Stimulated activated CD8-positive, alpha-beta memory T cell treated with anti-CD3 and anti-CD28 coated beads, Interleukin-12 subunit alpha, Interleukin-12 subunit beta, amount 100 ng/mL, for 1 hour (primary cell): ENCODE measurements around the gene ARHGEF39.
"Not testable (repeated sequence)": the region's sequence is repeated elsewhere in the genome, so short reads cannot be mapped to it uniquely, and the experiment has no call there.

Experiments used
- DNase-seq: peaks from one replicate; pipeline ENCODE4 v3.0.0-alpha.2; 2020; ENCODE audit warnings: low read depth

ARHGEF39 gene

GRCh38 chr9:35650341-35651158, 14.4 kb downstream of the ARHGEF39 start, which contains the start of gene SIT1:
SIT1 (minus strand) TSS chr9:35650931; CDS start chr9:35650853, 78 bp downstream.
- no peak for DNase-seq

GRCh38 chr9:35649431-35650340, 15.3 kb downstream of the ARHGEF39 start:
- DNase-seq: no peak

GRCh38 chr9:35646533-35647265, 18.3 kb downstream of the ARHGEF39 start:
- DNase-seq: peak; percentile 83

GRCh38 chr9:35646153-35646532, 18.9 kb downstream of the ARHGEF39 start:
- DNase-seq: no peak

- not testable (repeated sequence) for DNase-seq
Observed at GRCh38 chr9:35645736-35646135, 19.3 kb downstream of the ARHGEF39 start.

- no peak for DNase-seq
Observed at GRCh38 chr9:35643046-35643445, 21.9 kb downstream of the ARHGEF39 start.

- DNase-seq: not testable (repeated sequence)
Observed at GRCh38 chr9:35641478-35641877, 23.5 kb downstream of the ARHGEF39 start.

- DNase-seq: not testable (repeated sequence)
Observed at GRCh38 chr9:35640431-35640830, 24.6 kb downstream of the ARHGEF39 start.

GRCh38 chr9:35639631-35640030, 25.4 kb downstream of the ARHGEF39 start:
- DNase-seq: no peak

GRCh38 chr9:35639225-35639624, 25.8 kb downstream of the ARHGEF39 start:
- DNase-seq: not testable (repeated sequence)

GRCh38 chr9:35638751-35639150, 26.2 kb downstream of the ARHGEF39 start:
- not testable (repeated sequence) for DNase-seq

GRCh38 chr9:35637427-35637955, 27.5 kb downstream of the ARHGEF39 start:
- DNase-seq: not testable (repeated sequence)

GRCh38 chr9:35636877-35637246, 28.1 kb downstream of the ARHGEF39 start:
- not testable (repeated sequence) for DNase-seq

- DNase-seq: no peak
Observed at GRCh38 chr9:35636135-35636876, 28.7 kb downstream of the ARHGEF39 start.

GRCh38 chr9:35635730-35636129, 29.3 kb downstream of the ARHGEF39 start:
- no peak for DNase-seq

- no peak for DNase-seq
Observed at GRCh38 chr9:35629597-35629996, 35.4 kb downstream of the ARHGEF39 start.

- DNase-seq: no peak
Observed at GRCh38 chr9:35628389-35628991, 36.5 kb downstream of the ARHGEF39 start.

GRCh38 chr9:35627575-35627974, 37.4 kb downstream of the ARHGEF39 start:
- DNase-seq: no peak

- DNase-seq: no peak
Observed at GRCh38 chr9:35619800-35620158, 45.2 kb downstream of the ARHGEF39 start.

GRCh38 chr9:35618854-35619799, 45.9 kb downstream of the ARHGEF39 start:
- DNase-seq: peak; percentile 27
